GM18507 (cell line): Measurements from ENCODE around the gene FHAD1.

Source experiments
- DNase-seq: peaks from one replicate; pipeline ENCODE4 v3.0.0; 2011; ENCODE audit warnings: low read depth; ENCODE audit not compliant: insufficient read length; ENCODE audit errors: extremely low spot score
- FAIRE-seq: peaks from 2 replicates; lab custom pipeline; 2011; peaks lifted over from hg19 to GRCh38; lab: Jason Lieb, UNC

FHAD1 gene

DNA sequence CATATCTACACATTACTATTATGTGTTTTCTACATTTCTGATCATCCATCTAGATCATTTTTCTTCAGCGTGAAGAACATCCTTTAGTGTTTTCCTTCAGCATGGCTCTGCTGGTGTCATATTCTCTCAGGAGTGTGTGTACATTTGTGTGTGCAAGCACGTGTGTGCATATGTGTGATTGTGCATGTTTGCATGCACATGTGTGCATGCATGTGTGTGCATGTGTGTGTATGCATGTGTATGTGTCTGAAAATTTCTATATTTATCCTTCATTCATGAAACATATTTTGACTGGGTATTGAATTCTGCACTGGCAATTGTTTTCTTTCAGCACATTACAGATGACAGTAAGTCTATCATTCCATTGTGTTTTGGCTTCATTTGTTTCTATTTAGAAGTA is 74.6 kb downstream of the FHAD1 start:
- no peak for FAIRE-seq
- no peak for DNase-seq

- DNase-seq (no peak), FAIRE-seq (no peak)
These were observed 75.8 kb downstream of the FHAD1 start for GRCh38 chr1:15322648-15323350.

- DNase-seq, result peak; percentile 47
- FAIRE-seq, result peak; percentile 84
These were observed 76.4 kb downstream of the FHAD1 start for GRCh38 chr1:15323351-15323988.

DNA sequence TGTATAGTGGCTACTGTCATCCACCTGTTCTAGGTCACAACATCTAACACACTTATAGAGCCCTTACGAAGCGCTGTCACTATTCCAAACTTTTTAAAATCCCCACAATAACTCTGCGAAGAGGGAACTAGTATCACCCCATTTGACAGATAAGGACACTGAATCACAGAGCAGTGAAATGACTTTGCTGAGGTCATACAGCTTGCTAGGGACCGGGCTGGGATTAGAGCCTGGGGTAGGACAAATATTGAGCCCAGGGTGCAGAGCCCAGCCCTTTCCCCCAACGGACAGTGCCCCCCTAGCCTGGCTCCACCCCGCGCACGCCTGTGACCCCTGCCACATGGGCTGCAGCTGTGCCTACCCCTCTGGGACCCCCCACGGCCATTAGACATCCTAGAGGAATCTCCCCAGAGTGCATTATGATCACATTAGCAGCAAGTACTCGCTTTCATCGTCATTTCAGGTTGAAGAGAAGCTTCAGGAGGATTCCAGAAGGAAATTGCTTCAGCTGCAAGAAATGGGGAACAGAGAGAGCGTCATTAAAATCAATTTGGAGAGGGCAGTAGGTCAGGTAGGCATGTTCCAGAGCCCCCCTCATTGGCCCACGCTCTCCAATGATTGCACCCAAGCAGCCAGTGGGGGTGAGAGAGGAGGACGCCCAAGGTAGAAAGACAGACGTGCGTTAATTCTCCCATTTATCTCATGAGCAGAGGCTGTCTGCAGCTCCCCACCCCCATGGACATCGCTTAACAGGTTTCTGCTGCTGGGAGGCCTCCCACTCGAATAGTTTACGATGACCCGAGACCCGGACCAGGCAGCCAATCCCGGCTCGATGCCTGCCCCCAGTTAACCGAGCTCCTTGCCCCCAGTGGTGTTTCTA is 77.2 kb downstream of the FHAD1 start:
- no peak for DNase-seq
- FAIRE-seq, result no peak

DNA sequence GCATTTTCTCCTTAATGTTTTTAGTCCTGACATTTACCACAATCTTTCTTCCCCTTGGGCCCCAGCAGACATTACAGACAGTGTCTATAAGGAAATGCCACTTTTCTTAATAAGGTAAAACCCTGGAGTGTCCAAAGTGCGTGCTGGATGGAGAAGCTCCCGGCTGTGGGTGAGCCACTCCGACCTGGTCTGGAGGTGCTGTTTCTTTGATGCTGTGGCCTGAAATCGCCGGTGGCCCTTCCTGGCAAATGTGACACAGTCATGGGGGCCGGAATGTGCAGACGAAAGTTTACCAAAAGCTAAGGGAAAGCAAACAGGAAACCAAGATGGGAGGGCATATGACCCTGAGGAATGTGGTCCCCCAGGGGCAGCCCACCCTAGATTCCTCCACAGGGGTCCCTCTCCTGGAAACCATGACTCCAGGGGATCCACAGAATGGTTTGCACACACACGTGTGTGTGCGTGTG is 77.9 kb downstream of the FHAD1 start:
- FAIRE-seq, result no peak
- no peak for DNase-seq

- DNase-seq (no peak), FAIRE-seq (no peak)
These were observed 78.5 kb downstream of the FHAD1 start for GRCh38 chr1:15325375-15326085.

GRCh38 chr1:15326691-15327588 is 79.9 kb downstream of the FHAD1 start:
- FAIRE-seq (no peak), DNase-seq (no peak)

DNA sequence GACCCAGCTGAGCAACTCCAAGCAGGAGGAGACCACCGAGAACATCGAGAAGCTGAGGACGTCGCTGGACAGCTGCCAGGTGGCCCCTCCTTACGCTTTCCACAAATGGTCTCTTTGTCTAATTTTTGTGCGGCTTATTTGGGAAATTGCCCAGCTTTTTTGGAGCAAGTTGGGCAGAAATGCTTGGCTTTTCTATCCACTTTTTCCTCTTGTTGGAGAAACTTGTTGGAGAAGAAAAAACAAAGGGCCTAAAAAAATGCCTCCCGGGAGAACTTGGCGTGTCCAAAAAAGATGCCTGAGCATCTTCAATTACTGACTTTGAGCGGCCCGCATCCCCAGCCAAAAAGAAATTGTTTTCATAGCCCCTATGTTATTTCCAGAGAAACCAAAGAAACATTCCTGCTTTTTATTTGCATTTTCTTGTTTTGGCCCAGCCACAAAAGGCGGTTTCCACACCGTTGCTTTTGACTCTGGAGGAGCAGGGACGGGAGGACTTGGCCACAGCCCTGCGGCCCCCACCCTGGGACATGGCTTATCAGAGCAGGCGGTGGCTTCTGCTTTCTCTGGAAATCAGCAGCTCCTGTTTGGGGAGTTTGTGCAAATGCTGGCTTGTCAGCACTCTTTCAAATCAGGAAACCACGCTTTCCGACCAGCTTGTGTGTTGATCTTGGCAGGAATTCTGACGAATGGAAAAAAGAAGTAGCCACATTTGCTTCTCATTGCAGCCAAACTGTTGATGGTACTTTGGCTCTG is 81.5 kb downstream of the FHAD1 start:
- FAIRE-seq (no peak), DNase-seq (no peak)

DNA sequence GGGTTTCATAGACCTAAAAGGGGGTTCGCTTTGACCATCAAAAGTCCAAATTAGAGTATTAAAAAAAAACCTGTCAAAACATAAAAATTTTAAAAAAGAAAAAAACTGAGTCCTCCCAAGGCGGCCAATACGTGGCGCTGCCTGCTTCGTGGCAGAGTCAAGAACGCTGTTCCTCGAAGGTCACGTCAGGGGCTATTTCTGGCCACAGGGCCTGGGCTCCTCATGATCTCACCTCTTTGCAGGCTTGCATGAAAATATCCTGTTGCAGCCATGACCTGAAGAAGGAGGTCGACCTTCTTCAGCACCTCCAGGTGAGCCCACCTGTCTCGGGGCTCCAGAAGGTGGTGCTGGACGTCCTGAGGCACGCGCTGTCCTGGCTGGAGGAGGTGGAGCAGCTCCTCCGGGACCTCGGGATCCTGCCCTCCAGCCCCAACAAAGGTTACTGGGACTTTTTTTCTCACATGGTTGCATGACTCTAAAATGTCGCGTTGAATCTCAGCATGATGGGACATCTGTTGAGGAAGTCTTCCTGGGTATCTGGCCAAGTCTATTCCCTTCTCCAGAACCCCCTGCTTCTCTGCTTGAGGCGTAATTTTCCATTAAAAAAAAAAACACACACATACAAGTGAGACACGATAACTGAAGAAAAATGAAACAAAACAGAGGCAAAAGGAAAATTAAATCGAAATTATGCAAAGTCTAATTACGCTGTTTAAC is 82.2 kb downstream of the FHAD1 start:
- FAIRE-seq, result peak; percentile 24
- no peak for DNase-seq

- FAIRE-seq (no peak), DNase-seq (no peak)
These were observed 83.0 kb downstream of the FHAD1 start for GRCh38 chr1:15330028-15330427.

DNA sequence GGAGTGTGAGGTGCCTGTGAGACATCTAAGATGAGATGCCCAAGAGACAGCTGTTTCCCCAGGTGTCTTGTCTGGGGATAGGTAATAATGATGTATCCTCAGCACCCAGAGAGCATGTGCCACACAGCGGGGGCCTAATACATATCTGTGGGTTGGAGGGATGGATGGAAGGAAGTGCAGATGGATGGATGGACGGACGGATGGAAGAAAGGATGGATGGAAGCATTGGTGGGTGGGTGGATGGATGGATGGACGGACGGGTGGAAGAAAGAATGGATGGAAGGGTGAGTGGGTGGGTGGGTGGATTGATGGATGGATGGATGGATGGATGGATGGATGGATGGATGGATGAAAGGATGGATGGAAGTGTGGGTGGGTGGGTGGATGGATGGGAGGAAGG is 84.2 kb downstream of the FHAD1 start:
- DNase-seq (no peak), FAIRE-seq (no peak)

- FAIRE-seq (no peak), DNase-seq (no peak)
These were observed 84.7 kb downstream of the FHAD1 start for GRCh38 chr1:15331734-15332133.

- no peak for DNase-seq
- FAIRE-seq, result no peak
These were observed 85.5 kb downstream of the FHAD1 start for GRCh38 chr1:15332525-15332924.

DNA sequence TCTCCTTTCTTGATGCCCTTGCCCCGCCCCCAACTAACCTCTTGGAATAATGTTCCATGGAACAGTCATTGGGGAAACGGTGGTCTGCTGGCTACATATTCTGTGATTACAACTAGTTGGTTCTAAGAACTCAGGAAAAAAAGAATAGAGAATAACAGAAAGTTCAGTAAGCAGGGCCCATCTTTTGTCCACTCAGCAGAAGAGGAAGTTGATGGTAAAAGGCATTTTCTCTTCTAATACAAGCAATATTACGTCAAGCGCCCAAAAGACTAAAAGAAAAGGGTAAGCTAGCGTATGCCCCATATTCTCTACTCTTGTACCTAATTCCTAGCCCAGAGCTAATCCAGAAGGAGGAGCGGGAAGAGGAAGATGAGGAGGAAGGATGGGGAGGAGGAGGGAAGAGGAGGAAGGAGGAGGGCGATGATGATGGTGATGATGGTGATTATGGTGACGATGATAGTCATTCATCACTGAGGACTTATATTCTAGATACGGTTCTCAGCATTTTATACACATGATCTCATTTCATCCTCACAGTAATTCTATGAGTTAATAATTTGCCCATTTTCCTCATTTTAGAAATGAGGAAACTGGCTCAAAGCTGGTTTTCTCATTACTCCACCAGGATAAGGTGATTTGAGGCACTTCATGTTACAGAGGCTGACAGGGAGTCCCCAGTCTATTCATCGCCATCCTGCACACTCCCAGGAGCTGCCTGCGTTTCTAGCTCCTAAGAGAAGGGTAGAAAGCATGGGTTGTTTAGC is 86.1 kb downstream of the FHAD1 start:
- DNase-seq, result no peak
- no peak for FAIRE-seq

GRCh38 chr1:15334995-15335394 is 88.0 kb downstream of the FHAD1 start:
- DNase-seq, result no peak
- no peak for FAIRE-seq

GRCh38 chr1:15336866-15337265 is 89.8 kb downstream of the FHAD1 start:
- FAIRE-seq, result no peak
- no peak for DNase-seq
